ENCODE data around the gene GREM2. TPM values are rescaled to one million over a fixed set of nuclear protein-coding genes. Genes with fewer than 3 reads are reported as not detected.

Gene GREM2
- total RNA-seq, 1 experiment from 2014 or later: 0.17 TPM

- ATAC-seq (no peak), DNase-seq (ENCODE audit: low spot score) (no peak)
- Mint-ChIP-seq H3K4me1 (no peaks in the 10 kb centered on the region), H3K9me3 (no peaks in the 10 kb centered on the region), H3K4me3 (no peak overlapping the region), H3K36me3 (no peaks in the 10 kb centered on the region), H3K27me3 (ENCODE audit: low read depth) (no peaks in the 10 kb centered on the region), H3K27ac (no peak overlapping the region)
- TF ChIP-seq AFF4 (CRISPR knock-in tag; IDR thresholded peaks at IDR 0.05; ENCODE audit: borderline replicate concordance) (no peak), E2F4 (CRISPR knock-in tag; IDR thresholded peaks at IDR 0.05; ENCODE audit: borderline replicate concordance, low read depth) (no peak), NR3C1 (CRISPR knock-in tag; conservative IDR thresholded peaks at IDR 0.05; ENCODE audit: low read depth) (no peak), NFATC4 (CRISPR knock-in tag; IDR thresholded peaks at IDR 0.05) (no peak), TEAD1 (CRISPR knock-in tag; IDR thresholded peaks at IDR 0.05) (no peak), ZNF219 (CRISPR knock-in tag; IDR thresholded peaks at IDR 0.05; ENCODE audit: borderline replicate concordance) (no peak)
- TF ChIP-seq, protein P1, sequence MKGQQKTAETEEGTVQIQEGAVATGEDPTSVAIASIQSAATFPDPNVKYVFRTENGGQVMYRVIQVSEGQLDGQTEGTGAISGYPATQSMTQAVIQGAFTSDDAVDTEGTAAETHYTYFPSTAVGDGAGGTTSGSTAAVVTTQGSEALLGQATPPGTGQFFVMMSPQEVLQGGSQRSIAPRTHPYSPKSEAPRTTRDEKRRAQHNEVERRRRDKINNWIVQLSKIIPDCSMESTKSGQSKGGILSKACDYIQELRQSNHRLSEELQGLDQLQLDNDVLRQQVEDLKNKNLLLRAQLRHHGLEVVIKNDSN (CRISPR knock-in tag; IDR thresholded peaks at IDR 0.05): no peak
- TF ChIP-seq, protein P2, sequence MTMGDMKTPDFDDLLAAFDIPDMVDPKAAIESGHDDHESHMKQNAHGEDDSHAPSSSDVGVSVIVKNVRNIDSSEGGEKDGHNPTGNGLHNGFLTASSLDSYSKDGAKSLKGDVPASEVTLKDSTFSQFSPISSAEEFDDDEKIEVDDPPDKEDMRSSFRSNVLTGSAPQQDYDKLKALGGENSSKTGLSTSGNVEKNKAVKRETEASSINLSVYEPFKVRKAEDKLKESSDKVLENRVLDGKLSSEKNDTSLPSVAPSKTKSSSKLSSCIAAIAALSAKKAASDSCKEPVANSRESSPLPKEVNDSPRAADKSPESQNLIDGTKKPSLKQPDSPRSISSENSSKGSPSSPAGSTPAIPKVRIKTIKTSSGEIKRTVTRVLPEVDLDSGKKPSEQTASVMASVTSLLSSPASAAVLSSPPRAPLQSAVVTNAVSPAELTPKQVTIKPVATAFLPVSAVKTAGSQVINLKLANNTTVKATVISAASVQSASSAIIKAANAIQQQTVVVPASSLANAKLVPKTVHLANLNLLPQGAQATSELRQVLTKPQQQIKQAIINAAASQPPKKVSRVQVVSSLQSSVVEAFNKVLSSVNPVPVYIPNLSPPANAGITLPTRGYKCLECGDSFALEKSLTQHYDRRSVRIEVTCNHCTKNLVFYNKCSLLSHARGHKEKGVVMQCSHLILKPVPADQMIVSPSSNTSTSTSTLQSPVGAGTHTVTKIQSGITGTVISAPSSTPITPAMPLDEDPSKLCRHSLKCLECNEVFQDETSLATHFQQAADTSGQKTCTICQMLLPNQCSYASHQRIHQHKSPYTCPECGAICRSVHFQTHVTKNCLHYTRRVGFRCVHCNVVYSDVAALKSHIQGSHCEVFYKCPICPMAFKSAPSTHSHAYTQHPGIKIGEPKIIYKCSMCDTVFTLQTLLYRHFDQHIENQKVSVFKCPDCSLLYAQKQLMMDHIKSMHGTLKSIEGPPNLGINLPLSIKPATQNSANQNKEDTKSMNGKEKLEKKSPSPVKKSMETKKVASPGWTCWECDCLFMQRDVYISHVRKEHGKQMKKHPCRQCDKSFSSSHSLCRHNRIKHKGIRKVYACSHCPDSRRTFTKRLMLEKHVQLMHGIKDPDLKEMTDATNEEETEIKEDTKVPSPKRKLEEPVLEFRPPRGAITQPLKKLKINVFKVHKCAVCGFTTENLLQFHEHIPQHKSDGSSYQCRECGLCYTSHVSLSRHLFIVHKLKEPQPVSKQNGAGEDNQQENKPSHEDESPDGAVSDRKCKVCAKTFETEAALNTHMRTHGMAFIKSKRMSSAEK (CRISPR knock-in tag; IDR thresholded peaks at IDR 0.05; ENCODE audit: borderline replicate concordance): no peak
- TF ChIP-seq, protein P3, sequence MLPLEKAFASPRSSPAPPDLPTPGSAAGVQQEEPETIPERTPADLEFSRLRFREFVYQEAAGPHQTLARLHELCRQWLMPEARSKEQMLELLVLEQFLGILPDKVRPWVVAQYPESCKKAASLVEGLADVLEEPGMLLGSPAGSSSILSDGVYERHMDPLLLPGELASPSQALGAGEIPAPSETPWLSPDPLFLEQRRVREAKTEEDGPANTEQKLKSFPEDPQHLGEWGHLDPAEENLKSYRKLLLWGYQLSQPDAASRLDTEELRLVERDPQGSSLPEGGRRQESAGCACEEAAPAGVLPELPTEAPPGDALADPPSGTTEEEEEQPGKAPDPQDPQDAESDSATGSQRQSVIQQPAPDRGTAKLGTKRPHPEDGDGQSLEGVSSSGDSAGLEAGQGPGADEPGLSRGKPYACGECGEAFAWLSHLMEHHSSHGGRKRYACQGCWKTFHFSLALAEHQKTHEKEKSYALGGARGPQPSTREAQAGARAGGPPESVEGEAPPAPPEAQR (CRISPR knock-in tag; IDR thresholded peaks at IDR 0.05): no peak
- POLR2A ChIA-PET: no interaction called here
- CTCF ChIA-PET: no interaction called here
Observed at GRCh38 chr1:240591564-240591963, 20.4 kb downstream of the GREM2 start.

- TF ChIP-seq, protein P3 (CRISPR knock-in tag; IDR thresholded peaks at IDR 0.05): no peak
- TF ChIP-seq ZNF416 (CRISPR knock-in tag; IDR thresholded peaks at IDR 0.05): no peak
- TF ChIP-seq, protein P4, sequence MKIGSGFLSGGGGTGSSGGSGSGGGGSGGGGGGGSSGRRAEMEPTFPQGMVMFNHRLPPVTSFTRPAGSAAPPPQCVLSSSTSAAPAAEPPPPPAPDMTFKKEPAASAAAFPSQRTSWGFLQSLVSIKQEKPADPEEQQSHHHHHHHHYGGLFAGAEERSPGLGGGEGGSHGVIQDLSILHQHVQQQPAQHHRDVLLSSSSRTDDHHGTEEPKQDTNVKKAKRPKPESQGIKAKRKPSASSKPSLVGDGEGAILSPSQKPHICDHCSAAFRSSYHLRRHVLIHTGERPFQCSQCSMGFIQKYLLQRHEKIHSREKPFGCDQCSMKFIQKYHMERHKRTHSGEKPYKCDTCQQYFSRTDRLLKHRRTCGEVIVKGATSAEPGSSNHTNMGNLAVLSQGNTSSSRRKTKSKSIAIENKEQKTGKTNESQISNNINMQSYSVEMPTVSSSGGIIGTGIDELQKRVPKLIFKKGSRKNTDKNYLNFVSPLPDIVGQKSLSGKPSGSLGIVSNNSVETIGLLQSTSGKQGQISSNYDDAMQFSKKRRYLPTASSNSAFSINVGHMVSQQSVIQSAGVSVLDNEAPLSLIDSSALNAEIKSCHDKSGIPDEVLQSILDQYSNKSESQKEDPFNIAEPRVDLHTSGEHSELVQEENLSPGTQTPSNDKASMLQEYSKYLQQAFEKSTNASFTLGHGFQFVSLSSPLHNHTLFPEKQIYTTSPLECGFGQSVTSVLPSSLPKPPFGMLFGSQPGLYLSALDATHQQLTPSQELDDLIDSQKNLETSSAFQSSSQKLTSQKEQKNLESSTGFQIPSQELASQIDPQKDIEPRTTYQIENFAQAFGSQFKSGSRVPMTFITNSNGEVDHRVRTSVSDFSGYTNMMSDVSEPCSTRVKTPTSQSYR (CRISPR knock-in tag; IDR thresholded peaks at IDR 0.05): no peak
- Mint-ChIP-seq H3K4me1 (no peaks in the 10 kb centered on the region), H3K27ac (no peak overlapping the region), H3K27me3 (ENCODE audit: low read depth) (no peaks in the 10 kb centered on the region), H3K4me3 (no peak overlapping the region), H3K9me3 (no peaks in the 10 kb centered on the region), H3K36me3 (no peaks in the 10 kb centered on the region)
- CTCF ChIA-PET: interaction anchor here (0.7 kb wide), 1 partner anchor 76 kb away, joined by 3 read pairs; no protein-coding TSS in a partner anchor
- POLR2A ChIA-PET: no interaction called here
- no peak for ATAC-seq
- no peak for DNase-seq (ENCODE audit: low spot score)
Observed at GRCh38 chr1:240591078-240591477, 20.9 kb downstream of the GREM2 start.

Data from WTC11 (cell line).